Daoy (cell line): ENCODE measurements around the gene MBD3. TPM values are rescaled to one million over a fixed set of nuclear protein-coding genes. Genes with fewer than 3 reads are reported as not detected.

Experiments
- DNase-seq: peaks from one replicate; pipeline ENCODE4 v3.0.0-alpha.2; 2015; ENCODE audit warnings: low read depth
- total RNA-seq: library from RNA; depleted of rRNA; stranded (reverse); fragments of >200 nt; shearing (Covaris generic); gene quantifications from 2 replicates; pipeline ENCODE4 v1.2.3, GENCODE V29; 2014

Gene MBD3
- total RNA-seq, 1 experiment from 2014 or later, result 130 TPM

GRCh38 chr19:1572795-1573194, 19.9 kb downstream of the MBD3 start:
- DNase-seq, result no peak

- DNase-seq, result no peak
These were observed 21.3 kb downstream of the MBD3 start for GRCh38 chr19:1571358-1571757.

GRCh38 chr19:1570836-1571235, 21.8 kb downstream of the MBD3 start:
- no peak for DNase-seq

- no peak for DNase-seq
These were observed 22.7 kb downstream of the MBD3 start for GRCh38 chr19:1569997-1570396.

- peak; percentile 88 for DNase-seq
These were observed 24.2 kb downstream of the MBD3 start, which contains the start of gene MEX3D for GRCh38 chr19:1568320-1569019. TSS of gene MEX3D (minus strand) at chr19:1568325. CDS start at chr19:1568058, 267 bp downstream.

GRCh38 chr19:1567848-1568227, 24.8 kb downstream of the MBD3 start:
- no peak for DNase-seq

- peak; percentile 51 for DNase-seq
These were observed 25.4 kb downstream of the MBD3 start for GRCh38 chr19:1567116-1567847.

DNA sequence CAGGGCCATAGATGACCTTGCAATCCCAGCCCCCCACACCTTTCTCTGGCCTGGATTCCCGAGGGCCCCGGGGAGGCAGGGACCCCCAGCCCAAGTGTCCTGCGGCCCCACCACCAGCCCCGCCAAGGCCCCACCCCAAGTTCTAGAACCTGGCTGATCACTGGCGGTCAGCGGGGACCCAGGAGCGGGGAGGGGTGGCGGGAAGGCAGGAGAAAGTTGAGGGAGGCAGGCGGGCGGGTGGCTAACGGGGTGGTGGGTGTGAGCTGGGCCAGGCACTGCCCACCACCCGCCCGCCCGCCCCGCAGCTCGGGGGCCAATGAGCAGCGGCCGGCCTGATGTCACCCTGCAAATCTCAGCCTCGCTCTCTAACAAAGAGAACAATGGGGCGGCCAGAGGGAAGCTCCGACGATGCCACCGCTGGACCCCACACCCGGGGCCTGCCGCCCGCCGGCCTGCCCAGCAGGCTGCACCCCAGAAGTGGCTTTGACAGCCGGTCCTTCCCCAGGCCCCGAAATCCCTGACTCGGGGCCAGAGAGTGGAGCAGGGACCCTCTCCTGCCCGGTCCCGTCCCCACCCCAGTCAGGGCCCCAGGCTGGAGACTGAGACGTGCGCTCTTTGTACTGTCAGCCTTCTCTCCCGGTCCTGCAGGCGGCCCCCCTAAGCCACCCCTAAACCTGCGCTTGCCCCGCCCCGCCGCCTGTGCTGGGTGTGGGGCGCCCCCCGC, 26.1 kb downstream of the MBD3 start:
- peak; percentile 90 for DNase-seq

DNA sequence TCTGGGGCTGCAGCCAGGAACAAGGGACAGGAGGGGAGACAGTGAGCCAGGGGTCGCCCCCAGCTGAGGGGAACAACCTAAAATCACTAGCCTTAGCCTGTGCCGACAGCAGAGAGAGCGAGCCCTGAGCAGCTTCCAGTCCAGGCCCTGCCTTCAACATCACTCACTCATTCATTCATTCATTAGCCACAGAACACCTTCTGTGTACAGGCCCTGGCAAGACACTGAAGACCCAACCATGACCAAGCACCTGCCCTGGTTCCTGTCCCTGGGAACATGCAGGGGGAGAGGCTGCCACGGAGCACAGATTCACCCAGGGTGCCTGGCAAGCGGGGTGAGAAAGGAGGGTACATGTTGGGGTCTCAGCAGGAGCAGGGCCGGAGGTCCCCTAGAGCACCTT, 29.4 kb downstream of the MBD3 start:
- no peak for DNase-seq

GRCh38 chr19:1561236-1561842, 31.3 kb downstream of the MBD3 start:
- DNase-seq, result no peak

DNA sequence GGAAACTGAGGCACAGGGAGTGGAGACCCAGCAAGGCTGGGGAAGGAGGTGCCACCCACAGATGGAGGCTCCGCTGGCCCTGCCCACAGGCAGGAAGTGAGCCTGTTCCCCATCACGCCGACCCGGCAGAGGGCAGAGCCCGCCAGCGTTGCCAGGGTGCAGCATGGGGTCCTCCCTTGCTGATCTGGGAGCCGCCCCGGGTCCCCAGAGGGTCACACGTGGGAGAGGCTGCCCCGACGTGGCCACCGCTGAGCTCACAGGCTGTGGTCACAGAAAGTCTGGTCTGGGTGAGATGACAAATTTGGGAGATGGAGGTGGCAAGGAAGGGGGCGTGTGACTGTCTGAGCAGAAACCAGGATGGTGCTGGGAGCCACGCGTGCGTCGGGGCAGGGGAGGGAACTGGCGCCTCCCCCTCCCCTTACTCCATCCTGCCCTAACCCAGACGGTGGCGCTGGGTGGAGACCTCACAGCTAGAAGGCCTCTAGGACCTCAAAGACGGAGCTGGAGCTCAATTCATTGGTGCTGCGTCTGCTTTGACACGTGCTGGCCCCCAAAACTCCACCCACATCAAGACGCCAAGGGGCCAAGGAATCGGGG, 32.3 kb downstream of the MBD3 start:
- DNase-seq, result no peak

DNA sequence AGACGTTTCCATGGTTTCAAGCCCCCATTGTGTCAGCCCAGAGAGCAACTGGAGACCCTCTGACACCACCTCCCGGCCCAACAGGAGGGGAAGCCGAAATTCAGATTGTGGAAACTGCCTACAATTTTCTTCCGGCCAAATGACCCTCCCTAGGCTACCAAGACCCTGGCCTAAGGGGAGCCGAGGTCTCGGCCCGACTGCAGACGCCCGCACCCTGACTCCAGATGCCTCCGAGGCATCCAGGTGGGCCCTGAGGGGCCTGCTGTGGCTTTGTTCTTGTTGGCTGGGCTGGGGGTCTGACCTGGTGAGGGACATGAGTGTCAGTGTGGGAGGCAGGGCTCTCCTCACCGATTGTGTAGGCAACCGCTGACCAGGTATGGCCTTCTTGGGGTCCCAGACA, 34.1 kb downstream of the MBD3 start:
- no peak for DNase-seq

DNA sequence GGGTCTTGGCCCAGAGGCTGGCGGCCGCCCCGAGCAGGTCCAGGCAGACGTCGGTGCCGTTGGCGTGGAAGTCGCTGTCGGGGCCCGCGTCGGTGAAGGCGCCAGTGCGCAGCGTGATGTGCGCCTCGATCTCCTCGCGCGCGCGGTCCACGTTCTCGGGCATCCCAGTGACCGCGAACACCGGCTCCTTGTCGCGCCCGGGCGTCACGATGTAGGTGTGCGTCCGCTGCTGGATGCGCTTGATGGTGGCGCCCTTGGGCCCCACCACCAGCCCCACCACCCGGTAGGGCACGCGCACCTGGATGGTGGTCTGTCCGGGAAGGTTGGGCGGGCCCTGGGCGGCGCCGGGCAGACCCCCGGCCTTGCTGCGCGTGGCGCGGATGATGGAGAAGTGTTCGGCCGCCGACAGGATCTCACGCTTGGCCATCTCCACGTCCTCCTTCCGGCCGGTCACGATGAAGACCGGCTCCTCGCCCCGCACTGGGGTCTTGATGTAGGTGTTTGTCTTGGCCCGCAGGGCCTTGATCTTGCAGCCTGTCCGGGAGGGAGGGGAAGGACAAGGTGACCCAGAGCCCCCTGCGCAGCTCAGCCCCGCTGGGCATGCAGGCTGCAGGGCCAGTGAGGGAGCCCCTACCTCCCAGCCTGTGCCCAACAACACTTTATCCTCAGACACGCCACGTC, 36.1 kb downstream of the MBD3 start:
- no peak for DNase-seq

- no peak for DNase-seq
These were observed 36.9 kb downstream of the MBD3 start for GRCh38 chr19:1555487-1556389.

DNA sequence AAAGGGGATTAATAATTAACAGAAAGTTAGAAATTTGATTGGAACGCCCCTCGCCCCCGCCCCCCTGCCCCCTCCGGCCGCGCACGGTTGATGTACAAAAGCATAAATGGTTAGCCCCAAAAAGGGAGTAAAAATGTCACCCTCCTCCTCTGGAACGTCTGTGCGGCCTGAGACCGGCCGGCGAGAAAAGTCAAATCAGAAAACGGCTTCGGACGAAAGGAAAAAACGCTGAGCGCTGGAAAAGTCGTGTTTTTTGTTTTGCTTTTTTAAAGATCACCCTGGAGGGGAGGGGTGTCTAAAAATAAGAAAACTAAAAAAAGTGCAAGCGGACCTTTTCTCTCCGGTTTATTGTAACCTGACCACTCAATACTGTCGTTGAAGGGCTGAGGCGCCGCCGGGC, 37.7 kb downstream of the MBD3 start:
- DNase-seq, result no peak

DNA sequence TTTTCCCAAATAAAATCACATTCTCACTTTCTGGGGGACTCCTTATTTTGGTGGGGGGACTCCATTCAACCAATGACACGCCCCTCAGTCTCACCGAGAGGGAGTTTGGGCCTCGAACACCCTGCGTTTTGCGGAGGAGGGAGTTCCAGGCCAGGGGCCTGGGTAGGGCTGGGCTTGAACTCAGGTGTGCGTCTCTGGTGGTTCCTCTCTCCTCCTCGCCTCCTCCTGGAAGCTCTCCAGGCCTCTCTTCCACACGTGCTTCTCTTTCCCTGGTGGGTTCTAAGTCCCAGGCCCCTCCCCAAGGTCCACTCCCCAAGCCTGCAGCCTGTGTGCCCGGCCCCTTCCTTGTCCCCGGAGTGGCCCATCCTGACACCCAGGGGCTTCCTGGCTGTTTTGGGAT, 39.2 kb downstream of the MBD3 start:
- no peak for DNase-seq

DNA sequence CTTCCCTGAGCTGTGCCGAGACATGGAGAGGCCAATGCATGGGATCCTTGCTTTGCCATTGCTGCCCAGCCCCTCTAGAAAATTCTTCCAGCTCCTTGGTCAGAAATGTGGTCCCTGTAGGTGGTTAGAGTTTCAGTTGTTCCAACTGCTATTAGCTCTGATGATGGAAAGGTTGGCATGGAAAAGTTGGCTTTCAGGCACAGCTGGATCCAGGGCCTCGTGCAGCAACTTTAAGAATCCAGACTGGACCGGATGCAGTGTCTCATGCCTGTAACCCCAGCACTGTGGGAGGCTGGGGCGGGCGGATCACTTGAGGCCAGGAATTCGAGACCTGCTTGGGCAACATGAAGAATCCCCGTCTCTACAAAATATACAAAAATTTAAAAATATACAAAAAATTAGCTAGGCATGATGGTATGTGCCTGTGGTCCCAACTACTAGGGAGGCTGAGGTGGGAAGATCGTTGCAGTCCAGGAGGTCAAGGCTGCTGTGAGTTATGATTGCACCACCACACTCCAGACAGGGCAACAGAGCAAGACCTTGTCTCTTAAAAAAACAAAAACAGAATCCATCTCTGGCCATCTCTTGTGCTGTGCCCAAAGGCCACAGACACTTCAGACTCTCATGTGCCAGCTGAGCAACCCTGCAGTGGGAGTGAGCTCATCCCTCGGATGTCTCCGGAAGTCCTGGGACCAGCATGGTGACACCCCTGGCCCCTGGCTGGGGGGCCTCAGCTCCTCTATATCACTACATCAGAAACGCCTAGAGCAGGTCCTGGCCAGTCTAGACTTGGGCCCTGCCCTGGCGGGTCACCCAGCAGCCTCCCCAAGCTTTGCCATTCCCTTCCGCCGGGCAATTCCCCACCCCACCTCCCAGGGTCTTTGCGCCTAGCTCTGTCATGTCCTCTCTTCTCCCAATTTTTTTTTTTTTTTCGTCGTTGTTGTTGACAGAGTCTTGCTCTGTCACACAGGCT, 41.3 kb downstream of the MBD3 start:
- no peak for DNase-seq

- DNase-seq, result no peak
These were observed 43.2 kb downstream of the MBD3 start for GRCh38 chr19:1549332-1549945.
